GM10847 (cell line): ENCODE measurements around the gene KRTAP5-6.

Experiments
- POLR2A ChIP-seq: IDR thresholded peaks from 2 replicates; pipeline ENCODE4 v1.6.1; 2011; ENCODE audit not compliant: insufficient read length; ENCODE audit errors: extremely low read depth

The KRTAP5-6 gene, protein sequence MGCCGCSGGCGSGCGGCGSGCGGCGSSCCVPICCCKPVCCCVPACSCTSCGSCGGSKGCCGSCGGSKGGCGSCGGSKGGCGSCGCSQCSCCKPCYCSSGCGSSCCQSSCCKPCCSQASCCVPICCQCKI

DNA sequence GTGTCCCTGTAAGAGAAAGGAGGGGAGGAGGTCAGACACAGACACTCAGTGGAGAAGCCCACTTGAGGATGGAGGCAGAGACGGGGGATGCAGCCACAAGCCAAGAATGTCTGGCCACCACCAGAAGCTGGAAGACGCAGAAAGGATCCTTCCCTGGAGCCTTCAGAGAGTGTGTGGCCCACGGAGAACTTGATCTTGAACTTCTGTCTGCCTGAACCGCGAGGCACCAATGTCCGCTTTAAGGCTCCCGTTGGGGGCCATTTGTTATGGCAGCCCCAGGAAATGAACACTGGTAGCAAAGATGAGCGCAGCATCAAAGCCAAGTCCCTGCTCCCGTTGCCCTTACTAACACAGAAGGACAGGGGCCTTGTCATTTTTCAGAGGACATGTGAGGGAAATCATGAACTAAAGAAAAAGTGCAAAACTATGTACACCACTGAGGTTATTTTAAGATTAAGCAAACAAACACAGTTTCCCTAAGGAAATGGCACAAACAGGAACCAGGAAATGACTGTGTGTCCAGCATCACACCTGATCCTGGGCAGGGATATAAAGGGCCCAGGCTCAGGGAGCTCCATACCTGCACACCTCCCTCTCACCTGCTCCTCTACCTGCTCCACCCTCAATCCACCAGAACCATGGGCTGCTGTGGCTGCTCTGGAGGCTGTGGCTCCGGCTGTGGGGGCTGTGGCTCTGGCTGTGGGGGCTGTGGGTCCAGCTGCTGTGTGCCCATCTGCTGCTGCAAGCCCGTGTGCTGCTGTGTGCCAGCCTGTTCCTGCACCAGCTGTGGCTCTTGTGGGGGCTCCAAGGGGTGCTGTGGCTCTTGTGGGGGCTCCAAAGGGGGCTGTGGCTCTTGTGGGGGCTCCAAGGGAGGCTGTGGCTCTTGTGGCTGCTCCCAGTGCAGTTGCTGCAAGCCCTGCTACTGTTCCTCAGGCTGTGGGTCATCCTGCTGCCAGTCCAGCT, at the start of gene KRTAP5-6:
KRTAP5-6 (plus strand) TSS at position 588 of the 963 bp plus-strand sequence; CDS start at position 639, 51 bp downstream.
- no peak for TF ChIP-seq POLR2A

DNA sequence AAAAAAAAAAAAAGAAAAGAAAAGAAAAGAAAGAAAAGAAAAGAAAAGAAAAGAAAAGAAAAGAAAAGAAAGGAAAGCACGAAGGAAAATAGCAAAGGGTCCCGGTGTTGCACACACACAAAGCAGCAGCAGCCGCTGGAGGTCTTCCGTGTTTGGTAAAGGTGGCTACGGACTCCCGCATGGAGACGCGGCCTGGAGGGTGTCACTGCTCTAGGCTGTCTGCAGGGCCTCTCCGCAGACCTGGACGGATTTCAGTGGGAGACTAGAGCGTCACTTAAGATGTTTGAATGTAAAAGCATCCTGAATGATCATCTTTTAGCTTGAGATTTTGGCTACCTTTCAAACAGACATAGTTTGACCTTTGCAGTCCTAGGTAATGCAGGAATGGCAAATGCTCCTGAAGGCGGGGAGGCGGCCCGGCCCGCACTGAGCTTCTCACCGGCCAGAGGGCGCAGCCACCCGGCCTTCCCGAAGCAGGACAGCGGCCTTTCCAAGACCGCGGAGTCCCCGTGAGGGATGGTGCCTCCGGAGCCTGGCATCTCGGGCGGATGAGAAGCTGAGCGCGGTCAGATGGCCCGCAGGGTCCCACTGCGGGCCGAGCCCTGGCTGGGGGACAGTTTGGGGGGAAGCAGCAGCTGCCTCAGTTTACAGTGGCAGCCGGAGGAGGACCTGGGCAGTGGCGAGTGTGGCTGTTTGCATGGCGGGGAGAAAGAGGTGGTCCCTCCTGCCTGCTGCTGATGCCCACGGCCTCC, 48.9 kb upstream of the KRTAP5-6 start:
- no peak for TF ChIP-seq POLR2A

DNA sequence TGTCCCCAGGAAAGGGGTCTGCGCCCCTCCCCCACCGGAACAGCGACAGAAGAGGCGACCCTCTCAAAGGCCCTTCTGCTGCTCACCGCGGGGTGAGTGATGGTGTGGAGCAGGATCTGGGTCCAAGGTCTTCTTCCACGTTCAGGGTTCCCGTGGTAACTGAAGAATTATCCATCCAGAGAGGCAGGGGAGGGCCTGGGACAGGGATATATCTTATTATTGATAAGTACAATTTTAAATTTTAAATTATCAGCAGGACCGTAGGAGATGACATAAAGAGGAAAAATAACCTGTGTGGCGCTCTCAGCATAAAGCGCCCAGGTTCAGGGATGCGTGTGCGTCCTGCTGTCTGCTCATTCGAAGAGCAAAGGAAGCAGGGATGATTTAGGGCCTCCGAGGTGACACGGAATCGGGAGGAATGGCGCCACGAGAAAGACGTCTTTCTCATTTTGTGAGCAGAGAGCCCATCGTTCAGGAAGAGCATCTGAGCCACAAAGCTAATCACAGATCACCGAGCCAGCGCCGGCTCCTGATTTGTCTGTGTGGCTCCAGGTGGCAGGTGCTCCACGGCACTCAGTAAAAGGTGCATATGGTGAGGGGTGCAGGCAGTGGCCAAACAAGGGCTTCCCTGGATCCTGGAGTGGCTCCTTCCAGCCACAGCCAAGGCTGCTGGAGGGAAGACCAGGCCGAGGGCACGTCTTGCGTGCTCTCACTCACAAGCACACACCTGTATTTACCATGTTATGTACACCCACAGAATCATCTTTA, 48.2 kb upstream of the KRTAP5-6 start:
- TF ChIP-seq POLR2A, result no peak

DNA sequence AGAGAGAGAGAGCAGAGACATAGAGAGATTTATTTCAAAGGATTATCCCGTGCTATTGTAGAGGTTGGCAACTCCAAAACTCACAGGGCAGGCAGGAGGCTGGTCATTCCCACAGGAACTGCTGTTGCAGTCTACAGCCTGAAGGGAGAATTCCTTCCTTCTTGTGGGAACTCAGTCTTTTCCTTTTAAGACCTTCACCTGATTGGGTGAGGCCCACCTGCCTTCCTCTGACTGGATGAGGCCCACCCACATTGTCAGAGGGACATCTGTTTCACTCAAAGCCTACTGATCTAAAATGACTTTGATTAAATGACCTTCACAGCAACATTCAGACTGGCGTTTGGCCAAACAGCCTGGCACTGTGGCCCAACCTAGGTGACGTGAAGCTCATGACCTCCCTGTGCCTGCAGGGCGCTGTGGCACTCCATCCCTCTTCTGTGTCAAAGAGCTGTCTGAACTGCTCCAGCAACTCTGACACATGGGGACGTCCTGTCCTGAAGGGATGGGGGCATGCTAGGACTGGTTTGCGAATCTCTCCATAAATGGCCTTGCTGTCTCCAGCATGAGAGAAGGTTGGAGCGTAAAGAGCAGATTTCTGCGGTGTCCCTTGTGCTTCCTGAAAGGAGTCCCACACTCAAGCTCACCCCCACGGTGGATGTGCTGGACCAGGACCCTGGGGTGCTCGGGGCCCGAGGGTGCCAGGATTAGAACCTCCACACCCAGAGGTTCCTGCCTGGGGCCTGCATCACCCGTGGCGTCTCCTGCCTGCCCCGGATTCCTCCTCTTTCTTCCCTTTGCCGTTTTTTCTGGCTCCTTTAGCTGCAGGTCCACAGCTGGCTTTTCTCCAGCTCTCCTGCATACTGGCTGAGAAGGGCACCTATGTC, 46.7 kb upstream of the KRTAP5-6 start:
- no peak for TF ChIP-seq POLR2A

DNA sequence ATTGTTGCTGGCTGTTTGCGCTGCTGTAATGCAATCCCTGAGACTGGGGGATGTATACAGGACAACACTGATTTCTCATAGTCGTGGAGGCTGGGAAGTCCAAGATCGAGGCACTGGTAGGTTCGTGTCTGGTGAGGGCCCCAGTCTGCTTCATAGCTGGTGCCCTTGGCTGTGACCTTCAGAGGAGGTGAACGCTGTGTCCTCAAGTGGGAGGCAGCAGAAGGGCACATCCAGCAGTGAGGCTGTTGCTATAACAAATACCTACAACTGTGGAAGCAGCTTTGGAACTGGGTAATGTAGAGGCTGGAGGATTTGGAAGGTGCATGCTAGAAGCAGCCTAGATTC, 46.1 kb upstream of the KRTAP5-6 start:
- TF ChIP-seq POLR2A, result no peak

DNA sequence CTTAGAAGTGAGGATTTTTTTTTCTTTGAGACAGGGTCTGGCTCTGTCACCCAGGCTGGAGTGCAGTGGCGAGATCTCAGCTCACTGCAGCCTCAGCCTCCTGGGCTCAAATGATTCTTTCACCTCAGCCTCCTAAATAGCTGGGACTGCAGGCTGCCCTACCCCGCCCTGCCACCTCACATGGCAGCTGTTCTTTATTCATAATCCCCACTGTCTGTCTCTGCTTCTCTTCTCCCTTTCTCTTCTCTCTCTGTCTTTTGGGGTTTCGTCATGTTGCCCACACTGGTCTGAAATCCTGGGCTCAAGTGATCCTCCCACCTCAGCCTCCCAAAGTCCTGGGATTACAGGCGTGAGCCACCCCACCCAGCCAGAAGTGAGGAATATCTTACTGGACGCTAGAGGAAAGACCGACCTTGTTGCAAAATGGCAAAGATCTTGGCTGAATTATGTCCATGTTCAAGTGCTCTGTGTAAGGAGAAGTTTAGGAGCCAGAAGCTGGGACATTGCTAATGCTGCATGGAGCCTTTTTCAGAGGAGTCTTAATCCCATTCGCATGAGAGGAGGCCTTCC, 45.5 kb upstream of the KRTAP5-6 start:
- TF ChIP-seq POLR2A, result no peak

DNA sequence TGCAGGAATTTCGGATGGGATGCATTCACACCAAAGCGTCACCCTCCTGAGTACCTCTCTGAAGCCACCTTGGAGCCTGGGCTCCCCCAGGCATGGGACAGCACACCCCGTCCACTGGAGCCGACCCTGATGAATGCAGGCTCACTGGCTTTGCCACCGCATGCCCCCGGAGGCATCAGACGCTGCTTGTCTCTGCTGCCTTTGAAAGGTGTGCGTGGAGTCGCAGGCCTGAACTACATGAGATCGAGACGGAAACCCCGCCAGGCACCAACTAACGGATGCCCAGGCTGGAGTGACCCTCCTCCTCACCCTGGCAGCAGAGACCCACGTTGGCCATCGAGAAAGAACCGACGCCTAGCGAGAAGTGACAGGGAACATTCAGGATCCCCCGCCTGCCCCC, 45.0 kb upstream of the KRTAP5-6 start:
- TF ChIP-seq POLR2A, result no peak

DNA sequence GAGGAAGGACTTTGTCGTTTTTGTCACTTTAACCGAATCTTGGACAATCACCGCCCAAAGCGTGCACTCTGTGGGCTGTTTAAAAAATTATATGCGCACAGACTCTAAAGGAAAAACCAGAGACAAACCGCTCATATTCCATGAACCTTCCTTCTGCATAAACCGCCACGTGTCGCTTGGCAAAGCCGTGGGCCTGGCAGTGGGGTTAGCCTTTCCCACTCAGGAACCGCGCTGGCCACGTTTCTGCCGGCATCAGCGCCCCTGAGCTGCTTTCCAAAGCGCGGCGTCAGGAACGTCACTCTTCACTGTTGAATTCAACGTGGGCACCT, 44.6 kb upstream of the KRTAP5-6 start:
- TF ChIP-seq POLR2A, result no peak

DNA sequence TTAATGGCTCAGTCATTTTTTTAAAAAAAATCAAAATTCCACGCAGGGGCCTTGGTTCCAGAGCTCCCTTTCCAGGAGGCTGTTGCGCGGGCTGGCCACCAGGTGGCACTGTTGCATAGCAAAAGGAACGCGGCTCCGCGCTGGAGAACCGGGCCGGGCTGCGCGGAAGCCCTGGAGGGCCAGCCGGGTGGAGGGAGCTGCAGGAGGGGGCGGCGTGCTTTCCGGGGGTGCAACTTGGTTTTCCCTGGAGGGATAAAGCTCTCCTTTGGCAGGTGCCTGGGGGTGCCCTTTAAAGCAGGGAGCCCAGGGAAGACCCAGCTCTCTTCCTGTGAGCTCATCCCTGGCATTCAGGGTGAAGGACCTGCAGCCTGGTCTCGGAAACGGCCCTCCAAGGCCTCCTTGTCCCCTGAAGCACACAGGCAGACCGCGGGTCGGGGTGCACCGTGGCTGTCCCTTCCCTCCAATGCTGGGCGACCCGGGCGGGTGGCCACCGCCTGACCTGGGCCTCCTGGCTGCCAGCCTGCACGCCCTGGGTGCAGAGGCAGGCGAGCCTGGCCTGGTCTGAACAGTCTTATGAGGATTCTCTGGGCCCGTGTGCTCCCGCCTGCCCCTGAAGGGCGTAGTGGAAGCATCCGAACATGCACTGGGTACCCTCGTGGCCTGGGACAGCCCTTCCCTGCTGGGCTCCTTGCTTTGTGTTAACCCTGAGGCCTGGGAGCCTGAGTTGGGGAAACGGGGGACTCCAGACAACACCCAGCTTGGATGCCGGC, 44.0 kb upstream of the KRTAP5-6 start:
- no peak for TF ChIP-seq POLR2A

DNA sequence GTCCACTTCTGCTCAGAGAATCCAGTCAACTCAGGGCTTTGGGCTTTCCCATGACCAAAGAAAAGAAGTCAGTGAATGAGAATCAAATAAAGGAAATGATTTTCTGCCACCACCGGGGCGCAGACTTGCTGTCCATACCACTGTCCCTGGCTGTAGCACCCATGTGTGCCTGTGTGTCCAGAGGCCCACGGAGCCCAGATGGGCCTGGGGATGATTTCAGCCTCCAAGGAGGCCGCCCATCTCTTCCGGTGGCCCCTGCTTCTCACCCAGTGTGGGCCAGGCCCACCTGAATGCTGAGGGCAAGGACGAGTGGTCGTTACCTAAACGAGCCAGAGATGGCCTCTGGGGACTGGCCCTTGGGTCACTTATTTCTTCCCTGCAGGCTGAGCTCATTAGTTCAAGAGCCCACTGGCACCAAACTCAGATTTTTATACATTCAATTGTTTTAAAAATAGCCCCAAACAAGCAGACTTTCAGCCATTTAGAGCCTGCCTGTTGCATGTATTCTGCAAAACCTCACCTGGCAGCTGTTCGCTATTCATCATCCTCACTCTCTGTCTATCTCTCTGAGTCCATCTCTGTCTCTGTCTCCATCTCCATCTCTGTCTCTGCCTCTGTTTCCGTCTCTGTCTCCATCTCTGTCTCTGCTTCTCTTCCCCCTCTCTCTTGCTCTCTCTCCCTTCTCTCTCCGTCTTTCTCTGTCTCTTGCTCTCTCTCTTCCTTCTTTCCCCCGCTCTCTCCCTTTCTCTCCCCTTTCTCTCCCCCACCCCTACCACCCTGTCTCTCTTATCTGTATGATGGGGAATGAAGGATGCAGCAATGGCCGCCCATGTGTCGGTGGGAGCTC, 43.2 kb upstream of the KRTAP5-6 start:
- TF ChIP-seq POLR2A, result no peak

DNA sequence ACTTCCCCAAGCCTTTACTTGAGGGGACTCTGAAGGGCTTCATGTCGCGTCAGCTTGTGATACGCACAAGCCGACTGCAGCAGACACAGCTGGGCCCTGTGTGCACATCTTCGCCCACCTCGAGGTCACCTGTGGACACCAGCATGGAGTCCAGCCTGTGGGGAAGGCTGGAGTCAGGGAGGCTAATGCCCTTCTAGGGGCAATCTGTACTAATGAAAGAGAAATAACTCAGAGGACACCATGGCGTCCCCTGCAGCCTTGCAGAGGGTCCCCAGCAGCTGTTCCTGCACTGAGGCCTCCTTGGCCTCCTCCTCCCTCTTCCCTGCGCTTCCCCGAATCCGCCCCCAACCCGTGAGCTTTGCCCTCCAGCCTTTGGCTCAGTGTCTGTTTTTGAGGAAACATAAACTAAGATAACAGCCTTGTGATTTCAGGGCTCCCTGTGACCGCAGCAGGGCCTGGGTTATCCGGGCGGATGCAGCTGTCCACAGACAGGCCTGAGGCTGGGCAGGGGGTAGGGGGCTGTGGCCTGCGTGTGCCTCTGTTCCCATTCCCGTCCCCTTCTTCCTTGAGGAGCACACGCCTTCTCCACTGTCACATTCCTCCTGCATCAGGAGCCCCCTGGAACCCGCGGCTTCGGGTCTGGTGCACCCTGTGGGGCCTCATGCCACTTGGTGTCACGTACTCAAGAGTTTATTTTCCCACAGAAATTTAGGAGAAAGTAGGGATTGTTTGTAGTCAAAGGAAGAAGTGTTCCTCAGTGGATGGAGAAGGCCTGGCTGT, 42.4 kb upstream of the KRTAP5-6 start:
- TF ChIP-seq POLR2A, result no peak

DNA sequence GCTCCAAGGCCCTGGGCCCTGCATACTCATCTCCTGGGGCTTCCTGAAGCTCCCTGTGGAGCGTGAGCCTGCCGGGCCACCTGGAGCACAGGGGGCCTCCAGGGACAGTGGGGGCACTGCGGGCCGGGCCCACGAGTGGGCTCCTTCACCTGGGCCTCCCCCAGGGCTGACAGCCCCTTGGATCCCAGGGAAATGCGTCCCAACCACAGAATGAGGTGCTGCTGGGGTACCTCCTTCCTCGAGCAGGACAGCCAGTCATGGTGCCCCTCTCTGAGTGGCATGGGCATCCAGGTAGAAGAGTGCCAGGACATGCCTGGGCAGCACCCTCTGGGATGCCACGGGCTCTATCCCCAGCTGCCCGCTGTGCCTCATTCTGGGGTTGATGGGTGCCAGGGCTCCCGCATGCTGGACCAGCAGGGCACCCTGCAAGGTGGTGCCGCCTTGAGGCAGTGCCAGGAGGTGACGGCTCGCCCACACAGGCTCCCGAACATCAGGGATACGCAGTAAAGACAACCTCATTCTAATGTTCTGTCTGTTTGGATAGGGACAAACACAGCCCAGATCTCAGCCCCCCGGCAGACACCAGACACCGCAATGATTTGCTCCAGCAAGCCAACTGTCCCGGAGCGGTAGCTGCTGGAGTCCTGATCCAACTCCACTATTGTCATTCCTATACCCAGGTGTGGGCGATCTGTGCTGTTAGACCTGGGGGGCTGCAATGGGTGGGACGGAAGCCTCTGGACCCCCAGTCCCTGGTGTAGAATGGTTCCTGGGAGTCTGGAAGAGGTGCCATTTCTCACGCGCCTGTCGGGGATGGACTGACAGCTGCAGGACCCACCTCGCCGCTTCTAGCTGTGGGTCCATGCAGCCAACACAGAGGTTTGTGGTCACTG, 41.6 kb upstream of the KRTAP5-6 start:
- no peak for TF ChIP-seq POLR2A
